ENCODE measurements around the gene FBXO44. TPM values are rescaled to one million over a fixed set of nuclear protein-coding genes. Genes with fewer than 3 reads are reported as not detected.

Gene FBXO44
- total and polyA plus RNA-seq, 7 experiments from 2014 or later: 11.3 to 67.1 (median 35.5) TPM

DNA sequence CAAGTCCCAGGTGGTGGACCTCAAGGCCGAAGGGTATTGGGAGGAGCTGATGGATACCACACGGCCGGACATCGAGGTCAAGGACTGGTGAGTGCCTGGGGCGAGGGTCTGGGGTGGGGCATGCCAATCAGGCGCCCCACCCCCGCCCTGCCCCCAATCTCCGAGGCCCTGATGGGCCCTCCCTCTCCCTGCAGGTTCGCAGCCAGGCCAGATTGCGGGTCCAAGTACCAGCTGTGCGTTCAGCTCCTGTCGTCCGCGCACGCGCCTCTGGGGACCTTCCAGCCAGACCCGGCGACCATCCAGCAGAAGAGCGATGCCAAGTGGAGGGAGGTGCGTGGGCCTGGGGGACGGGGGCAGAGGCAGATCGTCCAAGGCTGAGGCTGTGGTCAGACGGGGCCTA, 3.9 kb downstream of the FBXO44 start:
- intact Hi-C loops (cut with micrococcal nuclease): loop anchor here in 1 of 2 donors (10.0 kb wide), 1 partner anchor 146 kb away; the partner anchor contains the start of genes CLCN6 and MTHFR
- CTCF ChIA-PET: interaction anchor here (1.2 kb wide), 1 partner anchor 8 kb away, joined by 3 read pairs; no protein-coding TSS in a partner anchor
- Mint-ChIP-seq H3K9me3 (no peaks in the 10 kb centered on the region), H3K4me3 (no peak overlapping the region), H3K4me1 (peaks cover 8 to 19% (median 10%) of the 10 kb centered on the region in 7 donors), H3K27ac (no peak overlapping the region), H3K27me3 (no peaks in the 10 kb centered on the region), H3K36me3 (peaks cover 0 to 18% (median 3%) of the 10 kb centered on the region in 5 donors)
- Histone ChIP-seq H3K27me3 (ENCODE audit: control insufficient read depth in 2 of 2, insufficient read depth in 2 of 2, low read length in 2 of 2) (no peaks in the 10 kb centered on the region), H3K4me1 (ENCODE audit: control insufficient read depth in 2 of 2, insufficient read depth in 2 of 2, low read length in 2 of 2) (peaks cover 8 to 13% of the 10 kb centered on the region in 2 donors), H3K27ac (ENCODE audit: low read depth, low read length) (no peak overlapping the region), H3K9me3 (ENCODE audit: control insufficient read depth in 2 of 3, low read length in 3 of 3) (no peaks in the 10 kb centered on the region), H3K4me3 (ENCODE audit: low read length) (no peak overlapping the region), H3K36me3 (ENCODE audit: control insufficient read depth in 2 of 3, insufficient read depth in 3 of 3, low read length in 3 of 3) (peaks cover 0 to 46% (median 9%) of the 10 kb centered on the region in 3 experiments)
- POLR2A ChIA-PET: no interaction called here
- ATAC-seq: no peak
- no peak for DNase-seq

DNA sequence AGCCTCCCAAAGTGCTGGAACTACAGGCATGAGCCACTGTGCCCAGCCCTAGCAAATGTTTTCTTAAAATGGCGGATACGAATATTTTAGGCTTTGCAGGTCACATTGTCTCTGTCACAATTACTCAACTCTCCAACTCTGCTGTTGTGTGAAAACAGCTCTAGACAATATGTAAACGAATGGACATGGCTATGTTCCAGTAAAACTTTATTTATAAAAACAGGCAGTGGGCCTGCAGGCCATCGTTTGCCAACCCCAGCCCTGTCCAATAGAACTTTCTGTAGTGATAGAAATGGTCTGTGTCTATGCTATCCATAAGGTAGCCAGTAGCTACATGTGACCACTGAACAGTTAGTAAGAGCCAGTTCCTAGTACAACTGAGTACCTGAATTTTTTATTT, 5.1 kb downstream of the FBXO44 start:
- Histone ChIP-seq H3K4me1 (ENCODE audit: control insufficient read depth in 2 of 2, insufficient read depth in 2 of 2, low read length in 2 of 2) (peaks cover 8 to 13% of the 10 kb centered on the region in 2 donors), H3K36me3 (ENCODE audit: control insufficient read depth in 2 of 3, insufficient read depth in 3 of 3, low read length in 3 of 3) (peaks cover 0 to 46% (median 9%) of the 10 kb centered on the region in 3 experiments), H3K27ac (ENCODE audit: low read depth, low read length) (no peak overlapping the region), H3K27me3 (ENCODE audit: control insufficient read depth in 2 of 2, insufficient read depth in 2 of 2, low read length in 2 of 2) (no peaks in the 10 kb centered on the region), H3K4me3 (ENCODE audit: low read length) (no peak overlapping the region), H3K9me3 (ENCODE audit: control insufficient read depth in 2 of 3, low read length in 3 of 3) (no peaks in the 10 kb centered on the region)
- POLR2A ChIA-PET: no interaction called here
- CTCF ChIA-PET: no interaction called here
- DNase-seq (no peak), ATAC-seq (no peak)
- no peaks in the 10 kb centered on the region for H3K9me3 Mint-ChIP-seq
- H3K27ac Mint-ChIP-seq: peak overlapping the region in 1 of 9 donors; percentile 32
- peaks cover 8 to 19% (median 10%) of the 10 kb centered on the region in 7 donors for H3K4me1 Mint-ChIP-seq
- intact Hi-C loops (cut with micrococcal nuclease): loop anchor here in 1 of 2 donors (5.0 to 10.0 kb wide), 2 partner anchors 78 to 145 kb away; partner anchors contain the start of genes AGTRAP, CLCN6 and MTHFR
- H3K27me3 Mint-ChIP-seq: no peaks in the 10 kb centered on the region
- H3K36me3 Mint-ChIP-seq: peaks cover 0 to 18% (median 3%) of the 10 kb centered on the region in 5 donors
- no peak overlapping the region for H3K4me3 Mint-ChIP-seq

DNA sequence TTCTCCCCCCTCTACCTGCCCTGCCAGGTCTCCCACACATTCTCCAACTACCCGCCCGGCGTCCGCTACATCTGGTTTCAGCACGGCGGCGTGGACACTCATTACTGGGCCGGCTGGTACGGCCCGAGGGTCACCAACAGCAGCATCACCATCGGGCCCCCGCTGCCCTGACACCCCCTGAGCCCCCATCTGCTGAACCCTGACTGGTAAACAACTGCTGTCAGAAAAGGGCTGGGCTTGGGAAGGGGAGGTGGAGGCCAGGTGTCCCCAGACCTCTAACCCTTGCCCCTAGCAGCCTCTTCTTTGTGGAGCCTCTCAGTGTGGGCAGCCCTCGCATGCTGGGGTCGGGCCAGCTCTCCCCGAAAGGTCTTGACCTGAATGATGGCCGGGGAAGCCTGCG, 6.4 kb downstream of the FBXO44 start:
- DNase-seq (no peak), ATAC-seq (no peak)
- no peak overlapping the region for H3K4me3 Mint-ChIP-seq
- H3K9me3 ChIP-seq (ENCODE audit: control insufficient read depth in 2 of 3, low read length in 3 of 3): no peaks in the 10 kb centered on the region
- peaks cover 0 to 5% of the 10 kb centered on the region in 2 donors for H3K4me1 ChIP-seq (ENCODE audit: control insufficient read depth in 2 of 2, insufficient read depth in 2 of 2, low read length in 2 of 2)
- no peaks in the 10 kb centered on the region for H3K27me3 Mint-ChIP-seq
- H3K27ac Mint-ChIP-seq: peak overlapping the region in 1 of 9 donors; percentile 75
- peaks cover 0 to 18% (median 3%) of the 10 kb centered on the region in 5 donors for H3K36me3 Mint-ChIP-seq
- peaks cover 0 to 43% (median 9%) of the 10 kb centered on the region in 3 experiments for H3K36me3 ChIP-seq (ENCODE audit: control insufficient read depth in 2 of 3, insufficient read depth in 3 of 3, low read length in 3 of 3)
- H3K4me1 Mint-ChIP-seq: peaks cover 0 to 12% (median 6%) of the 10 kb centered on the region in 7 donors
- CTCF ChIA-PET: interaction anchor here (1.0 kb wide), 1 partner anchor 59 kb away, joined by 3 read pairs; no protein-coding TSS in a partner anchor
- POLR2A ChIA-PET: interaction anchor here (1.8 kb wide), 1 partner anchor 58 kb away, joined by 4 read pairs; no protein-coding TSS in a partner anchor
- H3K9me3 Mint-ChIP-seq: no peaks in the 10 kb centered on the region
- intact Hi-C loops (cut with micrococcal nuclease): loop anchor here in 1 of 2 donors (5.0 kb wide), 1 partner anchor 76 kb away; the partner anchor contains the start of gene AGTRAP
- no peak overlapping the region for H3K27ac ChIP-seq (ENCODE audit: low read depth, low read length)
- H3K27me3 ChIP-seq (ENCODE audit: control insufficient read depth in 2 of 2, insufficient read depth in 2 of 2, low read length in 2 of 2): no peaks in the 10 kb centered on the region
- no peak overlapping the region for H3K4me3 ChIP-seq (ENCODE audit: low read length)

DNA sequence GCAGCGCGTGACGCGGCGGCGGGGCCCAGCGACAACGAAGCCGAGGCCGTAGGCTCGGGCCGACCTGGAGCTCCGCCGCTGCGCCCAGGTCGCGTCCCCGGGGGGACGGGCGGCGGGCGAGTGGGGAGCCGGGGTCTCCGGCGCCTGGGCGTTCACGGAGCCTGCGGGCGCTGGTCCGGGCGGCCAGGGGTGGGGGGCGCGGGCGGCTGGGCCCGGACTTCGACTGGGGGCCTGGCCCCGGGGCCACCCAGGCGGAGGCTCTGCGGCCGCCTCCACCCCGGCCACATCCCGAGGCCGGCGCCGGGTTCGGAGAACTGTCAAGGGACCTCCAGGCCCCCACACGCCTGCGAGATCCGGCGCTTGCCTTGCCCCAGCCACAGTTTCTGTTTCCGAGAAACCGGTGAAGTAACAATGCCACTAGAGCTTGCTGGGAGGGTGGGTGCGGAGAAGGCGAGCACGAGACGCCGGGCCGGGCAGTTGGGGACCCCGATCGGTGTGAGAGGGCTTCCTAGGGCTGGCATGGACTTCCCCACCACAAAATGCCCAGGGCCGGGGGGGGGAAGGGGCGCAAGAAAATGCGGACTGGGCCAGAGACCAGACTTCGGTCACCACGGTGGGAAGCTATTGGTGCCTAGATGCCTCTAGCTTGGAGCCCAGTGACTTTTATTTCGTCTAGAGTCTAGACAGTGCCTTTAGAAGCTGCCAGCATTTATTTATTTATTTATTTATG, 9.8 kb downstream of the FBXO44 start:
- Mint-ChIP-seq H3K27me3 (no peaks in the 10 kb centered on the region), H3K27ac (peak overlapping the region in 7 of 9 donors; percentile 62 to 93 (median 79)), H3K4me3 (peak overlapping the region; percentile 74 to 91 (median 86)), H3K4me1 (peaks cover 0 to 15% (median 0%) of the 10 kb centered on the region in 7 donors), H3K9me3 (no peaks in the 10 kb centered on the region), H3K36me3 (peaks cover 0 to 18% (median 3%) of the 10 kb centered on the region in 5 donors)
- DNase-seq: peak in 5 of 9 donors; percentile 39 to 58 (median 45)
- no peaks in the 10 kb centered on the region for H3K27me3 ChIP-seq (ENCODE audit: control insufficient read depth in 2 of 2, insufficient read depth in 2 of 2, low read length in 2 of 2)
- ChIA-PET POLR2A (interaction anchor here (0.5 to 3.7 kb wide), 8 partner anchors 10 to 245 kb away, joined by 3 to 30 read pairs (median 5); partner anchors contain the start of genes FBXO2 and FBXO44), CTCF (interaction anchor here (0.6 to 3.4 kb wide), 12 partner anchors 12 to 413 kb away, joined by 3 to 49 read pairs (median 4); partner anchors contain the start of gene FBXO2)
- intact Hi-C loops (cut with micrococcal nuclease): loop anchor here (1.0 to 5.0 kb wide), 5 partner anchors 10 to 85 kb away; partner anchors contain the start of genes MAD2L2 (in 2 of the 2), AGTRAP (in 1 of the 2), FBXO2 (in 1 of the 2) and FBXO44 (in 1 of the 2)
- peaks cover 0 to 36% (median 4%) of the 10 kb centered on the region in 3 experiments for H3K36me3 ChIP-seq (ENCODE audit: control insufficient read depth in 2 of 3, insufficient read depth in 3 of 3, low read length in 3 of 3)
- H3K4me3 ChIP-seq (ENCODE audit: low read length): peak overlapping the region; percentile 61
- H3K4me1 ChIP-seq (ENCODE audit: control insufficient read depth in 2 of 2, insufficient read depth in 2 of 2, low read length in 2 of 2): no peaks in the 10 kb centered on the region
- peak overlapping the region; percentile 75 for H3K27ac ChIP-seq (ENCODE audit: low read depth, low read length)
- no peaks in the 10 kb centered on the region for H3K9me3 ChIP-seq (ENCODE audit: control insufficient read depth in 2 of 3, low read length in 3 of 3)
- peak; percentile 60 for ATAC-seq

DNA sequence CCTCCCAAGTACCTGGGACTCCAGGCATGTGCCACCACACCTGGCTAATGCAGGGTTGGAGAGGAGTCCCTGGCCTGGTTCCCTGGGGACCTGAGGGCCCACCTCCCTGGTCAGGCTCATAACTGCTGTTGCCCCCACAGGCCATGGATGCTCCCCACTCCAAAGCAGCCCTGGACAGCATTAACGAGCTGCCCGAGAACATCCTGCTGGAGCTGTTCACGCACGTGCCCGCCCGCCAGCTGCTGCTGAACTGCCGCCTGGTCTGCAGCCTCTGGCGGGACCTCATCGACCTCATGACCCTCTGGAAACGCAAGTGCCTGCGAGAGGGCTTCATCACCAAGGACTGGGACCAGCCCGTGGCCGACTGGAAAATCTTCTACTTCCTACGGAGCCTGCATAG, 13.8 kb downstream of the FBXO44 start:
- intact Hi-C loops (cut with micrococcal nuclease): no loop called here
- no peak overlapping the region for H3K27ac Mint-ChIP-seq
- H3K36me3 Mint-ChIP-seq: peaks cover 0 to 11% (median under 1%) of the 10 kb centered on the region in 5 donors
- no peak for DNase-seq
- CTCF ChIA-PET: no interaction called here
- peaks cover 0 to 12% (median 0%) of the 10 kb centered on the region in 7 donors for H3K4me1 Mint-ChIP-seq
- Histone ChIP-seq H3K4me1 (ENCODE audit: control insufficient read depth in 2 of 2, insufficient read depth in 2 of 2, low read length in 2 of 2) (no peaks in the 10 kb centered on the region), H3K4me3 (ENCODE audit: low read length) (no peak overlapping the region), H3K27me3 (ENCODE audit: control insufficient read depth in 2 of 2, insufficient read depth in 2 of 2, low read length in 2 of 2) (no peaks in the 10 kb centered on the region), H3K27ac (ENCODE audit: low read depth, low read length) (no peak overlapping the region), H3K9me3 (ENCODE audit: control insufficient read depth in 2 of 3, low read length in 3 of 3) (no peaks in the 10 kb centered on the region), H3K36me3 (ENCODE audit: control insufficient read depth in 2 of 3, insufficient read depth in 3 of 3, low read length in 3 of 3) (peaks cover 0 to 23% (median 0%) of the 10 kb centered on the region in 3 experiments)
- H3K27me3 Mint-ChIP-seq: no peaks in the 10 kb centered on the region
- H3K4me3 Mint-ChIP-seq: no peak overlapping the region
- no peak for ATAC-seq
- POLR2A ChIA-PET: no interaction called here
- H3K9me3 Mint-ChIP-seq: no peaks in the 10 kb centered on the region

DNA sequence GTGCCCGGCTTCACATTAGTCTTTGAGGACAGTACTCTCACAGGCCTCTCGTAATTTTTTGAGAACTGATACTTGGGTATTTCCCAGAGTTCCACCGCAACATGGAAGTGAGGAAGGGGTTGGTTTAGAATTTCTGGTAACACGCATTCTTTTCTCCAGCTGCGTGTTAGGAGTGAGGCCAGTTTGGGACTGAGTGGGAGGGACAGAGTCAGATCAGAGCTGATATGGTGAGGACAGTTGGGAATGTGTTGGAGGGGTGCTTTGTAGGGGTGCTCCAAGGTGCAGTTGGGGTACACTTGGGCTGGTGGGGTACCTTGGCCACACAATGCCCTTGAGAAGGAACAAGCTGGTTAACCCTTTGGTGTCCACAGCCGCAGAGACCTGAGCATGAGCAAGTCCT, 16.1 kb downstream of the FBXO44 start:
- H3K27ac ChIP-seq (ENCODE audit: low read depth, low read length): no peak overlapping the region
- DNase-seq (no peak), ATAC-seq (peak; percentile 24)
- Mint-ChIP-seq H3K27me3 (no peaks in the 10 kb centered on the region), H3K4me1 (peaks cover 0 to 11% (median 0%) of the 10 kb centered on the region in 7 donors), H3K9me3 (no peaks in the 10 kb centered on the region), H3K27ac (no peak overlapping the region), H3K4me3 (no peak overlapping the region), H3K36me3 (peaks cover 0 to 15% (median 4%) of the 10 kb centered on the region in 5 donors)
- no peaks in the 10 kb centered on the region for H3K9me3 ChIP-seq (ENCODE audit: control insufficient read depth in 2 of 3, low read length in 3 of 3)
- H3K4me1 ChIP-seq (ENCODE audit: control insufficient read depth in 2 of 2, insufficient read depth in 2 of 2, low read length in 2 of 2): no peaks in the 10 kb centered on the region
- CTCF ChIA-PET: no interaction called here
- no peak overlapping the region for H3K4me3 ChIP-seq (ENCODE audit: low read length)
- POLR2A ChIA-PET: interaction anchor here (1.1 kb wide), 1 partner anchor 39 kb away, joined by 3 read pairs; no protein-coding TSS in a partner anchor
- peaks cover 0 to 43% (median 0%) of the 10 kb centered on the region in 3 experiments for H3K36me3 ChIP-seq (ENCODE audit: control insufficient read depth in 2 of 3, insufficient read depth in 3 of 3, low read length in 3 of 3)
- no peaks in the 10 kb centered on the region for H3K27me3 ChIP-seq (ENCODE audit: control insufficient read depth in 2 of 2, insufficient read depth in 2 of 2, low read length in 2 of 2)
- intact Hi-C loops (cut with micrococcal nuclease): no loop called here
